HG03520 (cell line): ENCODE measurements around the gene PIBF1.
"Not testable (repeated sequence)": the region's sequence is repeated elsewhere in the genome, so short reads cannot be mapped to it uniquely, and the experiment has no call there.

Source experiments
- ATAC-seq: cut with Tn5 transposase; IDR thresholded peaks from one replicate; pipeline ENCODE4 v1.9.1; 2021; ENCODE audit warnings: mild to moderate bottlenecking, moderate library complexity; ENCODE audit not compliant: unreplicated experiment

The PIBF1 gene

DNA sequence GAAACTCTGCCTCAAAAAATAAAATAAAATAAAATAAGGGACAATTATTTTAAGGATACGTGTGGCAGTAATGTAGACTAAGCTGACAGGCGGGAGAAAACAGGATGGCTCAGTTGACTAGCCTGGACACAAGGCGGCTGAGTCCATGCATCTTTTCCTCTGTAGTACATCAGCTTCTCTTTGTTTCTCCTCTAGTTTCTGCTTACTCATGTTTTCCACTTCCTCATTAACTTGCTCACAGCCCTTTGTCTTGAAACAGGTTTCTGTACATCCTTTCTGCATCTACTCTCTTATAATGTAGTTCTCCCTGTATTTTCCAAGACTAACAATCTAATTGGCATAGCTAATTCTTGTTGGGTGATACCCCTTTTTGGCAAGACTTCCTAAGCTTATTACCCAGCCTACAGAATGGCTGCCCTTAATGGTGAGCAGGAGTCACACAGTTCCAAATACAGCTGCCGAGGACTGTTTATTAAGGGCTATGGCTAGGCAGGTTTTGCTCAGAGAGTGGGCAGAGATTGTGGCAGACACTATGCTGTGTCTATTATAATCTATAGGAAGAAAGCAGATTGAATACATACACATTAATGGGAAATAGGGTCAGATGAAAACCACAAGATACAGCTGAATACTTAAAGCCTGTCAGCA is 218.2 kb downstream of the PIBF1 start:
- peak; percentile 53 for ATAC-seq

DNA sequence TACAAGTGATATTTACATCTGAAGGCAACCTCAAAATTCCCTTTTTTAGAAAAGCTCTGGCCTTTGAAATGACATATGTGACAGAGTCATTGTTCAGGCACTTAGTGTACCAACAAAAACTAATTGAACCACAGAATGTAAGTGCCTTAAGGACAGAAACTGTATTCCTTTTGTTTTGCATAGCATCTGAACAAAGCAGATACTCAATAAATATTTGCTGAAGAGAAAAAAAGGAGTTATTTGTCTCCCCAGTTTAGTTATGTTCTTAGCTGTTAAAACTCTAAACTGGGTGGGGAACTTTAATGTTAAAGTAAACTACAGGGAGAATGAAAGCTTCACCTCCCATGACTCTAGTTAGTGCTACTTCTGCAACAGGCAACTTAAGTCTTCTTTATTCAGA is 220.0 kb downstream of the PIBF1 start:
- ATAC-seq = no peak

- ATAC-seq = no peak
Observed at GRCh38 chr13:73011751-73012150, 229.8 kb downstream of the PIBF1 start.

- ATAC-seq = no peak
Observed at GRCh38 chr13:73015805-73016204, 233.9 kb downstream of the PIBF1 start.

GRCh38 chr13:73018336-73018735 is 236.4 kb downstream of the PIBF1 start:
- ATAC-seq = no peak

GRCh38 chr13:73025217-73026012 is 243.5 kb downstream of the PIBF1 start:
- ATAC-seq = no peak

DNA sequence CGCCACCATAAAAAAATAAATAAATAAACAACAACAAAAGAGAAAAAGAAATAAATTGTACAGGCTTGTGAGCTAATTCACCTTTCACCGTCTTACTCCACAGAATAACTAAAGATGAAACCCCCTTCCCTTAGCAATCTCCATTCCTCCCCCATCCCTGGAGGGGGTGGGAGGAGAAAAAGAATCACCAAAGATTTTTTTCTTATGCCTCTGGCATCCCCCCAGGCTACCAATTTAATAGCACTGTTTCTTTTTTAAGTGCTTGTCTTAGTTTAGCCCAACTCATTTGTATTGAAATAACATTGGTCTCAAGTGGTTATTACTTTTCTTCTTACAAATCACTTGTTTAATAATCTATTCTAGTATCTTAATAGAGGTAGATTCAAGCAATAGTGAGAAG is 253.0 kb downstream of the PIBF1 start:
- ATAC-seq = no peak

- no peak for ATAC-seq
Observed at GRCh38 chr13:73035660-73036059, 253.7 kb downstream of the PIBF1 start.

GRCh38 chr13:73036566-73036965 is 254.6 kb downstream of the PIBF1 start:
- no peak for ATAC-seq

GRCh38 chr13:73038064-73038463 is 256.1 kb downstream of the PIBF1 start:
- ATAC-seq = no peak

- ATAC-seq = no peak
Observed at GRCh38 chr13:73039201-73040108, 257.5 kb downstream of the PIBF1 start.

- no peak for ATAC-seq
Observed at GRCh38 chr13:73040484-73040883, 258.6 kb downstream of the PIBF1 start.

- ATAC-seq = no peak
Observed at GRCh38 chr13:73040968-73041596, 259.1 kb downstream of the PIBF1 start.

GRCh38 chr13:73045031-73045430 is 263.1 kb downstream of the PIBF1 start:
- ATAC-seq = no peak

- not testable (repeated sequence) for ATAC-seq
Observed at GRCh38 chr13:73048615-73049014, 266.7 kb downstream of the PIBF1 start.

DNA sequence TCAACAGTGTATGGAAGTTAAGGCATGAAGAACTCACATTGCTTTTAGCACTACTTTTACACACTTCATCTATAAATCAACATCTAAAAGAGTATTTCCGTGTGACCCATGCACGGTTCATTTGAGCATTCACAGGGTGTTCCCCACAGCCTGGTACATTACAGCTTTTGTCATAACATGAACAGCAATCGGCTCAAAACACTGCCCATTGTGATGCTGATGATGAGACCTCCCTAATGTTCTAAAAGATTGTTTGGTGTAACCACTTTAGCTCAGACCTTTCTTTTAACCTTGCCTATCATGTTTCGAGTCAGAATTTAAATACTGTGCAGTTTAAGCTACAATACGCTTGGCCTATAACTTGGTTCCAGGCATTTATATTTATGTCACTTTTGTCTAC is 272.8 kb downstream of the PIBF1 start:
- ATAC-seq = no peak

DNA sequence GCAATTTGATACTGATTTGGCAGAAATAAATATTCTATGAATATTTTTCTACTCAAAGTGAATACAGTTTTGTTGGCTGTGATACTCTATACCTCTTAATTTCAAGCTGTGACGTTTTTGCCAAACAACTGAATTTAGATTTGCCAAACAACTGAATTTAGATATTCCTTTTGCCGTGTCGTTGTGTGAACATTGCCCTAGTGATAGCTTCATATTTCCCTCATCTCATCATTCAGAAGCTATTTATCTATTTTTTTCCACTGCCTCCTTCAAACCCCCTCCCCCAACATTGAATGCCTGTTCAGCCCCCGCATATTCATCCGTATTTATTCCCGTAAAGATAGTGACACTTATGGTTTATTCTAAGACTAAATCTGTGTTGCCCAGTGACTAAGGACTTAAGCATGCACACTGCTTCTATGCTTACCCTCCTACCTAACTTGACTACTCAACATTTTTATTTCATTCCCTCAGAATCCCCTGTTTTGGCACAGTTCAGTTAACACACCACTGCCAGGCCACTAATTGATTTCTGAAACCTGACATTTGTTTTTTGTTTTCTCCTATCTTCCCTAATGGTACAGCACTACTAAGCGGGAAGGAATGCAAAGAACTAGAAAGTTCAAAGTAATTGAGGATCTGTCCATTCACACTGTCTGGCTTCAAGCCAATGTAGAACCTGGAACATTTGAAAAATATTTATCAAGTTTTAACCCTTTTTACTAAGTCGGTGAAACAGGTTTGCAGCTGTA is 274.1 kb downstream of the PIBF1 start:
- ATAC-seq = no peak

- no peak for ATAC-seq
Observed at GRCh38 chr13:73056565-73056962, 274.6 kb downstream of the PIBF1 start.

GRCh38 chr13:73057284-73058063 is 275.5 kb downstream of the PIBF1 start:
- ATAC-seq = no peak

GRCh38 chr13:73058064-73058313 is 276.1 kb downstream of the PIBF1 start:
- no peak for ATAC-seq
